Measurements from ENCODE around the gene OVOL2.

Gene OVOL2

GRCh38 chr20:17985388-17986018 is 72.2 kb downstream of the OVOL2 start:
- no peak for DNase-seq (ENCODE audit: low spot score)

- no peak for DNase-seq (ENCODE audit: low spot score)
These were observed 81.4 kb downstream of the OVOL2 start for GRCh38 chr20:17976305-17976704.

Measured in AG20443 (cell line).